ENCODE results near the gene C11orf52.

DNA sequence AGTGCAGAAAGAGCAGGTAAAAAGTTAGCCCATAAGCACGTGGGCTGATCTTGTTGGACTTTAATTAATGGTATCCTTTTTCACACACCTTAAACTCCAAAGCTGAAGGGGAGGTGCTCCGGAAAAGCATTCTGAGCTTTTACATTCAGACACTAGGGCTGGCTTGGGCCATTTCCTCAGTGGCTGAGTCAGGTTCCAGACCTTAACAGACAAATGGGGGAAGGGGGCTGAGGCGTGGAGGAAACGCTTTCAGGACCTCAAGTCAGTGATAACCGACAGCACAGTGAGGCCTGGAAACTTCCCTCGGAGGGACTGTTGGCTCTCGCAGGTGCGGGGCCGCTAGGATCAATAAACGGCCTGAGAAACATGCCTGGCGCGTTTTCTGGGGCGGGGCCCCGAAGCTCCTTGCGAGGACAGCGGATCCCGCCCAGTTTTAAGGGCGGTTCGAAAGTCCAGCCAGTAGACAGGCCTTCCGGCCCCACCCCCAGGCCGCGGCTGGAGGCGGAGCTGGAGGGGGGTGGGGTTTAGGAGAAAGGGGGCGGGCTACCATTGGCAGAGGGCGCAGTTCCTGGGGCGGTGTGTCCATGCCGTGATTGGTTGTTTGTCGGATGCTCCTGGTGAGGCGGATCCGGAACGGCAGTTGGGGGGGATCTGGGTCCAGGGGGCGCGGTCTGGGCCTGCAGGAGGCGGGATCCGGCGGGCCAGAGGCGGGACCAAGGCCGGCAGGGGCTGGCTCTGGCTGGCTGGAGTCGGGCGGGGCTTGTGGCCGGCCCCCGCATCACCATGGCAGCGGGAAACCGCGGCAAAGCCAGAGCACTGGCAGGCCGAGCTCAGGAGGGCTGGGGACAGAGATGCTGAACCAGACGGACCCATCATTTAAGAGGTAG is 8.0 kb downstream of the C11orf52 start:
- TF ChIP-seq, protein P1, sequence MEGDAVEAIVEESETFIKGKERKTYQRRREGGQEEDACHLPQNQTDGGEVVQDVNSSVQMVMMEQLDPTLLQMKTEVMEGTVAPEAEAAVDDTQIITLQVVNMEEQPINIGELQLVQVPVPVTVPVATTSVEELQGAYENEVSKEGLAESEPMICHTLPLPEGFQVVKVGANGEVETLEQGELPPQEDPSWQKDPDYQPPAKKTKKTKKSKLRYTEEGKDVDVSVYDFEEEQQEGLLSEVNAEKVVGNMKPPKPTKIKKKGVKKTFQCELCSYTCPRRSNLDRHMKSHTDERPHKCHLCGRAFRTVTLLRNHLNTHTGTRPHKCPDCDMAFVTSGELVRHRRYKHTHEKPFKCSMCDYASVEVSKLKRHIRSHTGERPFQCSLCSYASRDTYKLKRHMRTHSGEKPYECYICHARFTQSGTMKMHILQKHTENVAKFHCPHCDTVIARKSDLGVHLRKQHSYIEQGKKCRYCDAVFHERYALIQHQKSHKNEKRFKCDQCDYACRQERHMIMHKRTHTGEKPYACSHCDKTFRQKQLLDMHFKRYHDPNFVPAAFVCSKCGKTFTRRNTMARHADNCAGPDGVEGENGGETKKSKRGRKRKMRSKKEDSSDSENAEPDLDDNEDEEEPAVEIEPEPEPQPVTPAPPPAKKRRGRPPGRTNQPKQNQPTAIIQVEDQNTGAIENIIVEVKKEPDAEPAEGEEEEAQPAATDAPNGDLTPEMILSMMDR (IDR thresholded peaks at IDR 0.05): peak in 1 of 5 experiments; percentile 31
- TF ChIP-seq POLR2A (IDR thresholded peaks at IDR 0.05): peak; percentile 80 to 89

Measured in tibial nerve (tissue), 3 donors.